Liver (tissue), 3 donors: ENCODE results near the gene C4orf36.

Source experiments
- GABPA ChIP-seq, 2 donors: IDR thresholded peaks in 1 of 2; conservative IDR thresholded peaks in 1 of 2; 2 replicates each; pipeline ENCODE4 v1.6.1; 2016; ENCODE audit warnings: antibody characterized with exemption in 2 of 2, mild to moderate bottlenecking in 1 of 2, moderate library complexity in 1 of 2
- JUND ChIP-seq, 2 donors: IDR thresholded peaks; 2 replicates each; pipeline ENCODE4 v1.6.1; 2016; ENCODE audit warnings: antibody characterized with exemption in 2 of 2
- SP1 ChIP-seq: IDR thresholded peaks from 2 replicates; pipeline ENCODE4 v1.6.1; 2018; ENCODE audit warnings: antibody characterized with exemption, mild to moderate bottlenecking
- TF ChIP-seq, protein P1 (sequence below): fragments of 150-350 bp; IDR thresholded peaks from 2 replicates; pipeline ENCODE4 v1.5.1; 2017; ENCODE audit warnings: improper control_type of control experiment, low read depth, low read length; ENCODE audit not compliant: missing input control
- donor health status: healthy.
- donor health status: healthy.

DNA sequence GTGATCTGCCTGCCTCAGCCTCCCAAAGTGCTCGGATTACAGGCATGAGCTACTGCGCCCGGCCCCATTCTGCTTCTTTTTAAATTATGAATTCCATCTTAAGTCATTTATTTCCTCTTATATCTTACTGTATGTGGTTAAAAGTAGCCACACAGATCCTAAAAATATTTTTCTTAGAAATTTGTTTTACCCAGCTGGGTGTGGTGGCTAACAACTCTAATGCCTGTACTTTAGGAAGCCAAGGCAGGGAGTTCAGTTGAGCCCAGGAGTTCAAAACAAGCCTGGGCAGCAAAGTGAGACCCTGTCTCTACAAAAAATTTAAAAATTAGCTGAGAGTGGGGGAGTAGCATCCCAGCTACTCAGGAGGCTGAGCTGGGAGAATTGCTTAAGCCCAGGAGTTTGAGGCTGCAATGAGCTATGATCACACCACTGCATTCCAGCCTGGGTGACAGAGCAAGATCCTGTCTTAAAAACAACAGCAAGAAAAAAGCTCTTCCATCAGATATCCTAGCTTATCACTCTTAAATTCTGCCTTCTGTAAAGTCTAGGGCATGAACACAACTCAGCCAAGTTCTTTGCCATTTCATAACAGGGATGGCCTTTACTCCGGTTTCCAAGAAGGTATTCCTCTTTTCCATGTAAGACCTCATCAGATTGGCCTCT is 27.5 kb upstream of the C4orf36 start:
- no peak for TF ChIP-seq JUND (IDR thresholded peaks at IDR 0.05)
- TF ChIP-seq, protein P1, sequence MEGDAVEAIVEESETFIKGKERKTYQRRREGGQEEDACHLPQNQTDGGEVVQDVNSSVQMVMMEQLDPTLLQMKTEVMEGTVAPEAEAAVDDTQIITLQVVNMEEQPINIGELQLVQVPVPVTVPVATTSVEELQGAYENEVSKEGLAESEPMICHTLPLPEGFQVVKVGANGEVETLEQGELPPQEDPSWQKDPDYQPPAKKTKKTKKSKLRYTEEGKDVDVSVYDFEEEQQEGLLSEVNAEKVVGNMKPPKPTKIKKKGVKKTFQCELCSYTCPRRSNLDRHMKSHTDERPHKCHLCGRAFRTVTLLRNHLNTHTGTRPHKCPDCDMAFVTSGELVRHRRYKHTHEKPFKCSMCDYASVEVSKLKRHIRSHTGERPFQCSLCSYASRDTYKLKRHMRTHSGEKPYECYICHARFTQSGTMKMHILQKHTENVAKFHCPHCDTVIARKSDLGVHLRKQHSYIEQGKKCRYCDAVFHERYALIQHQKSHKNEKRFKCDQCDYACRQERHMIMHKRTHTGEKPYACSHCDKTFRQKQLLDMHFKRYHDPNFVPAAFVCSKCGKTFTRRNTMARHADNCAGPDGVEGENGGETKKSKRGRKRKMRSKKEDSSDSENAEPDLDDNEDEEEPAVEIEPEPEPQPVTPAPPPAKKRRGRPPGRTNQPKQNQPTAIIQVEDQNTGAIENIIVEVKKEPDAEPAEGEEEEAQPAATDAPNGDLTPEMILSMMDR = no peak
- no peak for TF ChIP-seq GABPA (IDR thresholded peaks at IDR 0.05 in 1 of 2, conservative IDR thresholded peaks at IDR 0.05 in 1 of 2)
- TF ChIP-seq SP1 = no peak
